Peyer's patch (tissue), 4 donors: ENCODE results near the gene ATL2.

ENCODE experiments used
- POLR2A ChIP-seq, 2 donors: fragments of 450-650 bp; IDR thresholded peaks; one replicate each; pipeline ENCODE4 v1.5.1; 2017; ENCODE audit warnings: antibody characterized with exemption in 2 of 2, mild to moderate bottlenecking in 2 of 2, moderate library complexity in 2 of 2
- TF ChIP-seq, protein P1 (sequence below), 6 experiments: fragments of 450-650 bp in 4 of 6; fragments of 200-600 bp in 2 of 6; sonication (generic) in 1 of 6; IDR thresholded peaks; one replicate each; pipeline ENCODE4 v1.5.1; 2017 to 2019; ENCODE audit warnings: antibody characterized with exemption in 6 of 6, mild to moderate bottlenecking in 3 of 6, moderate library complexity in 1 of 6

DNA sequence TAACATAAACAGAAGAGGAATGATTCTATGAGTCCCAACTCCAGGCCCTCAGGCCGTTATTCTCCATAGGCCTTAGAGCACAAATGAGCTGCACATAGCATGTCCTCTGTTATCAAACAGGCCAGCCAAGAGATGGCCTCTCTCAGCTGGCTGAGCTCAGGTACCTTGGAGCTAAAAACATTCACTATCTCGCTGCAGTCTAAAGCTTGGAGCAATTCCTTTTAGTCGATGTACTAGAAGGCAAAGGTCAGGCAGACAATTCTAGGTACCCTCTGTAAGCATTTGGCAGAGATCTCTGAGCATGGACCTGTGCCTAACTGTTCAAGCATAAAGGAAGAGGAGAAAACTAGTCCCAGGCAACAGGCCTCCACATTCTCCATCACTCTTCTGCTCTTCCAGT, 38.0 kb upstream of the ATL2 start:
- TF ChIP-seq, protein P1, sequence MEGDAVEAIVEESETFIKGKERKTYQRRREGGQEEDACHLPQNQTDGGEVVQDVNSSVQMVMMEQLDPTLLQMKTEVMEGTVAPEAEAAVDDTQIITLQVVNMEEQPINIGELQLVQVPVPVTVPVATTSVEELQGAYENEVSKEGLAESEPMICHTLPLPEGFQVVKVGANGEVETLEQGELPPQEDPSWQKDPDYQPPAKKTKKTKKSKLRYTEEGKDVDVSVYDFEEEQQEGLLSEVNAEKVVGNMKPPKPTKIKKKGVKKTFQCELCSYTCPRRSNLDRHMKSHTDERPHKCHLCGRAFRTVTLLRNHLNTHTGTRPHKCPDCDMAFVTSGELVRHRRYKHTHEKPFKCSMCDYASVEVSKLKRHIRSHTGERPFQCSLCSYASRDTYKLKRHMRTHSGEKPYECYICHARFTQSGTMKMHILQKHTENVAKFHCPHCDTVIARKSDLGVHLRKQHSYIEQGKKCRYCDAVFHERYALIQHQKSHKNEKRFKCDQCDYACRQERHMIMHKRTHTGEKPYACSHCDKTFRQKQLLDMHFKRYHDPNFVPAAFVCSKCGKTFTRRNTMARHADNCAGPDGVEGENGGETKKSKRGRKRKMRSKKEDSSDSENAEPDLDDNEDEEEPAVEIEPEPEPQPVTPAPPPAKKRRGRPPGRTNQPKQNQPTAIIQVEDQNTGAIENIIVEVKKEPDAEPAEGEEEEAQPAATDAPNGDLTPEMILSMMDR (IDR thresholded peaks at IDR 0.05) = no peak
- TF ChIP-seq POLR2A (IDR thresholded peaks at IDR 0.05) = no peak
